Fibroblast of mammary gland (primary cell): ENCODE results near the gene LINC00237.

Source experiments
- DNase-seq: peaks from one replicate; pipeline ENCODE4 v3.0.0-alpha.2; 2010; ENCODE audit warnings: low read depth
- H3K4me3 ChIP-seq: 2 replicates; pipeline ENCODE4 v1.5.1; 2011; ENCODE audit warnings: low read depth, mild to moderate bottlenecking, low read length, moderate library complexity; ENCODE audit not compliant: control insufficient read depth
- TF ChIP-seq, protein P1 (sequence below): conservative IDR thresholded peaks from 2 replicates; pipeline ENCODE4 v1.5.1; 2011; ENCODE audit warnings: low read depth, low read length, inconsistent platforms; ENCODE audit not compliant: control insufficient read depth, insufficient read depth

Gene LINC00237

DNA sequence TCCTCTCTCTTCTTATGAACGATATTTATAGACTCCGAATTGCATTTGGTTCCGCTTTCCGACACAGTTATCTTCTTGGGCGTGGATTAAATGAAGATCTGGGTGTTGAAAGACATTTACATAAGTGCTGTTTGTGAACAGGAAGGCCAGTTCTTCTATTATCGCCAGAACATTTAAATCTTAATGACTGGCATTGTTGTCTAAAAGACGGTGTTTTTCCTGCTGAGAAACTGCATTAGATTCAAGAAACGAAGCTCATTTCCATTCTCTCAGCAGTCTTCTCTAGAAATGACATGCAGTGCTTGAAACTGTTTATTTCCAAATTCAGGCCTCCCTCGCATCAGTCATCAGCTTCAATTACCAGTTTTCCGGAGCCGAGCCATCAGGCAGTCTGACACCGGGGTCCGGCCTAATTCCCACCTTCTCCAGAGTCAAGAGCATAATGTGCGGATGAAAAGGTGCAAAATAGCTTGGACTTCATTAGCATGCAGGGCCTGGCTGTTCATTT is 16.0 kb downstream of the LINC00237 start:
- DNase-seq, result no peak
- H3K4me3 ChIP-seq, result no peak overlapping the region
- TF ChIP-seq, protein P1, sequence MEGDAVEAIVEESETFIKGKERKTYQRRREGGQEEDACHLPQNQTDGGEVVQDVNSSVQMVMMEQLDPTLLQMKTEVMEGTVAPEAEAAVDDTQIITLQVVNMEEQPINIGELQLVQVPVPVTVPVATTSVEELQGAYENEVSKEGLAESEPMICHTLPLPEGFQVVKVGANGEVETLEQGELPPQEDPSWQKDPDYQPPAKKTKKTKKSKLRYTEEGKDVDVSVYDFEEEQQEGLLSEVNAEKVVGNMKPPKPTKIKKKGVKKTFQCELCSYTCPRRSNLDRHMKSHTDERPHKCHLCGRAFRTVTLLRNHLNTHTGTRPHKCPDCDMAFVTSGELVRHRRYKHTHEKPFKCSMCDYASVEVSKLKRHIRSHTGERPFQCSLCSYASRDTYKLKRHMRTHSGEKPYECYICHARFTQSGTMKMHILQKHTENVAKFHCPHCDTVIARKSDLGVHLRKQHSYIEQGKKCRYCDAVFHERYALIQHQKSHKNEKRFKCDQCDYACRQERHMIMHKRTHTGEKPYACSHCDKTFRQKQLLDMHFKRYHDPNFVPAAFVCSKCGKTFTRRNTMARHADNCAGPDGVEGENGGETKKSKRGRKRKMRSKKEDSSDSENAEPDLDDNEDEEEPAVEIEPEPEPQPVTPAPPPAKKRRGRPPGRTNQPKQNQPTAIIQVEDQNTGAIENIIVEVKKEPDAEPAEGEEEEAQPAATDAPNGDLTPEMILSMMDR, result no peak

DNA sequence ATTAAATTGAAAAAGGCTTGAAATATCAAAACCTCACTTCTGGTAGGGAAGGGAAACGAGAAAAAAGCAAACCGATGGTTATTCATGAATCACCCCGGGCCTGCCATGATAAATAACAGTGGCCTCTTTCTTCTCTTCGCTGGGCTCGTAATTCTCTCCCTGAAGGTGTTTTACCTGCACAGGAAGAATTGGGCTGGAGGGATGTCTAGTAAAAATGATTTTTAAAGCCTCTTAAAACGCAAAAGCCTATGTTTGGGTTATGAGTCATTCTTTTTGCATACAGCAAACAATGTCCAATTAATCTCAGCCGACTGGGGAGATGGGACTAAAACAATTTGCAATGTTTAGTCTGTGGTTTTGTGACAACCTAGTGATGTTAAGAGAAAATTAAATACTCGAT is 16.8 kb downstream of the LINC00237 start:
- no peak for DNase-seq
- H3K4me3 ChIP-seq, result no peak overlapping the region
- TF ChIP-seq, protein P1, result no peak

DNA sequence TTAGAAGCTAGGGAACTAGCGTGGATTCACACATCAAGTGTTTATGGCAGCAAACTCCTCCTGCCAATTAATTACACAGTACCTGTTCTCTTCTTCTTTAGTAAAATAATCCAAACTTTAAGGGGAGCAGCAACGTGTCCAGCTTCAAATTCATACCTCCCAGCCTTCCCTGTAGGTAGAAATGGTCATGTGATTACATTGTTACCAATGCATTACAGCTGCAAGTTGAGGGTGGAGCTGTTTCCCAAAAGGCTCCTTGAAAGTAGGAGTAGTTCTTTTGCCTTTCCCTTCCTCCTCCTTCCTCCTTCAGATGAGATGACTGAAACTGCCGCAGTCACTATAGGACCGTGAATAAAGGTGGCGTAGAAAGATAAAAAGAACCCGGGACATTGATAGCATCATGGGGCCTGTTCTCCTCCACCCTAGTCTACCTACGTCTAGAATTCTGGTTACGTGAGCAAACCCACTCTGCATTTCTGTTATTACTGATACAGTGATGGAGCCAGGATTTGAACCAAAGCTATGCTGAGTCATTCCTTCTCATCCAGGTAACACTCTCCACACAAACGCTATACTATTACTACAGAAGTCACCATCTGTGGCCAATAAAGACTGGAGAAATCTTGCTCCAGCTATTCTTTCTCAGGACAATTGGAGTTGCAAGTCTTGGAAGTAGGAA is 18.2 kb downstream of the LINC00237 start:
- H3K4me3 ChIP-seq, result no peak overlapping the region
- DNase-seq, result no peak
- TF ChIP-seq, protein P1, result no peak

DNA sequence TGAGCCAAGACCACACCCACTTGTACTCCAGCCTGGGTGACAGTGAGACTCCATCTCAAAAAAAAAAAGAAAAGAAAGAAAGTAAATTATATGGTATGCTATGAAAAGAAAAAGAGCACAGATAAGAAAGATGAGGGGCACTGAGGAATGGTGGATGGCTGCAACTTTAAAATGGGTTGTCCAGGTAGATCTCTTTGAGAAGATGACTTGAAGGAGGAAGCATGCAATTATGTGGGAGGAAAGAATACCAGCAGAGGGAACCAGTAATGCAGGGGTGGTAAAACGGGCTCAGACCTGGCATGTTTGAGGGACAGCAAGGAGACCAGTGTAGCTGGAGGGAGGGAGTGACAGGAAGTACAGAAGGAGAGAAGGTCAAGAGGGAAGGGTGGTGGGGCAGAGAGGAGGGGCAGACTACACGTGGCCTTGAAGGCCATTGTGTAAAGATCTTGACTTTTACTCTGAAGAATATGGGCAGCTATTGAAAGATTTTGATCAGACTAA is 22.3 kb downstream of the LINC00237 start:
- H3K4me3 ChIP-seq, result no peak overlapping the region
- TF ChIP-seq, protein P1, result no peak
- DNase-seq, result no peak

DNA sequence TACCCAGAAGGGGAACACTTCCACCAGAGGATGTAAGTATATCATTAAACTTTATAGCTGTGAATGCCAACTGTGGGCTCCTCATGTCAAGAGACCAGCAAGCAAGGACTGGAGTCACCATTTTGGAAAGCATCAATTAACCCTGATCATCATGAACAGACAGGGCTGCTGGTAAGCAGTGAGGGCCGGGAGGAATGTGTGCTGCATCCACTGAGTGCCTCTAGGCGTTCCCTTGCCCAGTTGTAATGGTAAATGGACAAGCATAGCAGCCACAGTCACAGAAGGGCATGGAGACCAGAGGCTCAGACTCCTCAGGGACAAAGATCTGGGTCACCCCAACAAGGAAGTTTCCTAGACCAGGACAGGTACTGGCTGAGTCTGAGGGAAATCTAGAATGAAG is 23.6 kb downstream of the LINC00237 start:
- no peak overlapping the region for H3K4me3 ChIP-seq
- no peak for DNase-seq
- TF ChIP-seq, protein P1, result no peak

DNA sequence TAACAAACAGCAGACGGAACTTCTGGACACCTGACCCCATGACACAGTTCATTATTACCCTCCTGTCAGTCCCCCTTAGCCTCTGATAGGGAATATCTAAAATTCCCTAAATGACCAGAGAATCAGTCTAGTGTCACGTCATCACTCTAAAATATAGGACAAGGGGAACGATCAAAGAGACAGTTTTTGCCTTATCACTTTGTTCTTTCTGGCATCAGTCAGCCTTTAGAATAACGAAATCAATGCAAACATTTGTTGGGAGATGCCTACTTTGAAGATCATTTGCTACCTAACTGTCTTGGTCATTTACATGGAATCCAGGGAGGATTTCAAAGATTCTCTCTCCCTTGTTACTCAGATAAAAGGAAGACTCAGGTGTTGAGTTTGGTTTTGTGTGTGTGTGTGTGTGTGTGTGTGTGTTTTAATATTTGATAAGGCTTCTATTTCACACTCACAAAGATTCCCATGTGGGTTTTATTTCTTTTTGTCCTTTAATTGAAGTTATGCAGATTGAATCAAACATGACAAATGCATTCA is 28.3 kb downstream of the LINC00237 start:
- DNase-seq, result no peak
- H3K4me3 ChIP-seq, result no peak overlapping the region
- TF ChIP-seq, protein P1, result no peak
